NCI-H510A treated with DMSO at 0.1 percent for 48 hours (cell line): ENCODE data around the gene TEX35.
A peak's percentile ranks its signal among the peaks of the same experiment; 100 is the strongest.
"Not testable (repeated sequence)": the region's sequence is repeated elsewhere in the genome, so short reads cannot be mapped to it uniquely, and the experiment has no call there.

Experiments
- DNase-seq: peaks from one replicate; lab custom pipeline; 2025; lab: John Stamatoyannopoulos, UW

TEX35 gene

GRCh38 chr1:178494569-178494971 lies 18.3 kb upstream of the TEX35 start:
- no peak for DNase-seq

- DNase-seq = no peak
Measured at GRCh38 chr1:178495158-178495557, 17.8 kb upstream of the TEX35 start.

GRCh38 chr1:178495741-178496409 lies 17.0 kb upstream of the TEX35 start:
- no peak for DNase-seq

DNA sequence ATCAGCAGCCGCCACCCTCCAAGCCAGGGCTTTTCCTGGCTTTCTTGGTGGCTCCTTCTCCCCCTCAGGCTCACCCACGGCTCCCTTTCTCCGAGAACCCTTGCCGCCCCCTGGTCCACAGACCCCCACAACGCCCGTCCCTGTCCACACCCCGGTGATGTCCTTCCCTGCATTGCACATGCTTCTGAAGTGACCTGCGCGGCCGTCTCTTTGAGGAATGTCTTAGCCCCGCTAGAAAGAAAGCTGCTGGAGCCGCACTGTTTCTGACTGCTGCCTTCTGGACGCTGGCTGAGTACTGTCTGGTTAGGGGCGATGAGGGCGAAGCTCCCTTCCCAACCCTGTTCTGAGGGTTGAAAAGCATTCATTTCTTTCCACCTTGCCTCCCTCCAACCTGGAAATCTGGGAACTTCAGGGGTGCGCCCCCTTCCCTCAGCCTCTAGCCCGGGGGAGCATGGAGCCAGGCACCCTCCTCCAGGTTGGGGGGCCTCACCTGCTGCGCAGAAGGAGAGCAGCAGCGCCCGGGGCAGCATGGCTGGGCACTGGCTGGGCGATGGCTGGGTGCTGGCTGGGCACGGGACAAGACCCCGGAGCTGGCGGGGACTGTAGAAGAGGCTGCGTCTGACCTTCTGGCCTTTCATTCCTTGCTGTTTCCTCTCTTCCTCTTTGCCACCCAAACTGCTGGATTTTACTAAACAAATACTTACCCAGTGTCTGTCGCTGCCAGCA lies 16.3 kb upstream of the TEX35 start, which contains the start of gene CLEC20A:
Gene CLEC20A, minus strand, starts transcription at position 555 of the 726 bp plus-strand sequence. Its CDS starts 25 bp downstream, at position 530.
- no peak for DNase-seq

DNA sequence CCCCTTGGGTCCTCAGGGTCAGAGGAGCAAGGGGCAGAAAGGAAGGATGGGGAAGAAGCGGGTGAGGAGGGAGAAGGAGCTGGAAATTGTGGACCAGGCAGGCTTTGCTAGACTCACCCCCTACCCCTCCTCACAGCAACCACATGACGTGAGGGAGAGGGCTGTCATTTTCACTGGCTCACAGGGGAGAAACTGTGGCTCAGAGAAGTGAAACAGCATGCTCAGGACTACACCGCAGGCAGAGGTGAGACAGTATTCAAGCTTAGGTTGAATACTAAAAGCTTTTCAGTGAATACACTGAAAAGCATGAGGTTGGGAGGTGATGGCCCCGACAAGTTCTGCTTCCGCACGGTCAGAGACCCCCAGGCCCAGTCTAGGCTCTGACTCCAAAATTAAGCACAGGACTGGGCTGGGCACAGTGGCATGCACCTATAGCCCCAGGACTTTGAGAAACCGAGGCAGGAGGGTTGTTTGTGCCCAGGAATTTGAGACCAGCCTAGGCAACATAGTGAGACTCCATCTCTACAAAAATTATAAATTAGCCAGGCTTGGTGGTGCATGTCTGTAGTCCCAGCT lies 14.9 kb upstream of the TEX35 start:
- no peak for DNase-seq

DNA sequence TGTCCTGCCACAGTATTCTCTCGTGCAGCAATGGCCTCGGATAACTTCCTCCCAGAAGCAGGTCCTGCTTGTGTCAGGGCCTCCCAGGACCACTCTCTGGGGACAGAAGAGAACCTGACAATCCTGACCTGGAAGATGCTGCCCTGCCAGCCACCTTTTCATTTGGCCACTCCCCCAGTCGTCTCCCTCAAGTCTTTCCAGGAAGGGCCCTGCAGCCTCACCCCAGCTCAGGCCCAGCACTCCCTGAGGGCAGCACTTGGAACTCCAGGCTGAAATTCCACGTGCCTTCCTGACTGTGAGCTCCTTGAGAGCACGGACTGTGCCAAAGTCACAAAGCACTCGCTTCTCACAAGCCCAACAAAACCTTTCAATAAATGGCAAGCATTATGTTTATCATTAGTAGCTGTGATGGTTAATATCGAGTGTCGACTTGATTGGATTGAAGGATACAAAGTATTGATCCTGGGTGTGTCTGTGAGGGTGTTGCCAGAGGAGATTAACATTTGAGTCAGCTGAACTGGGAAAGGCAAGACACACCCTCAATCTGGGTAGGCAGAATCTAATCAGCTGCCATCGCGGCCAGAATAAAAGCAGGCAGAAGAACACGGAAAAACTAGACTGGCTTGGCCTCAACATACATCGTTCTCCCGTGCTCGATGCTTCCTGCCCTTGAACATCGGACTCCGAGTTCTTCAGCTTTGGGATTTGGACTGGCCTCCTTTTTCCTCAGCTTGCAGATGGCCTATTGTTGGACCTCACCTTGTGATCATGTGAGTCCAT lies 13.8 kb upstream of the TEX35 start:
- DNase-seq = no peak

DNA sequence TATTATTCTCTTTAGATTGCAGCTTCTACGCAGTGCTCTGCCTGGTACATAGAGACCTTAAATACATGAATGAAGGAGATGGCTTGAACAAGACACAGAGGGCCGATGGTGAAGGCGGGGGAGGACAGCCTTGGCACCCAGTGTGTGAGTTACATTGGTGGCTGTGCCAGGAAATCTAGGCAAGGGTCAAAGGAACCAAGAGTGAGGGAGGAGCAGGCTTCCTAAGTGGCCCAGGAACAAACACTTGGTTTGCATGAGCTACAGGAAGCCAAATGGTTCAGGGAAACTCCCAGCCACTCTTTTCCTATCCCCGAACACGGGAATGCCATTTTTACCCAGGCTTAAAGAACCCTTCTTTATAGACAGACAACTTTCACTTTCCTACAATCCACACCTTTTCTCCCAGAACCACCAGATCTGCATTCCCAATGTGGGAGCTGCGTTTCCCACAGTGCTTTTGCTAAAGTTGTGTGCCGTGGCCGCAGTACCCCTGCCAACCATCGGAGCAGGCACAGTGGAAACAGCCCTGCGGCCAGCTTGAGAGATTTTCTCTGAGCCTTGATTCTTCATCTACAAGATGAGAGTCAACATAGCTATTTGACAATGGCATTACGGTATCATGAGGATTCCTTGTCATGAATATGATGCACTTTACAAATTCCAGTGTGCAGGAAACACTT lies 12.7 kb upstream of the TEX35 start:
- no peak for DNase-seq

GRCh38 chr1:178500936-178501554 lies 11.9 kb upstream of the TEX35 start:
- no peak for DNase-seq

- peak; percentile 65 for DNase-seq
Measured at GRCh38 chr1:178501705-178502329, 11.1 kb upstream of the TEX35 start.

GRCh38 chr1:178502330-178502714 lies 10.6 kb upstream of the TEX35 start:
- no peak for DNase-seq

GRCh38 chr1:178502856-178503255 lies 10.1 kb upstream of the TEX35 start:
- no peak for DNase-seq

DNA sequence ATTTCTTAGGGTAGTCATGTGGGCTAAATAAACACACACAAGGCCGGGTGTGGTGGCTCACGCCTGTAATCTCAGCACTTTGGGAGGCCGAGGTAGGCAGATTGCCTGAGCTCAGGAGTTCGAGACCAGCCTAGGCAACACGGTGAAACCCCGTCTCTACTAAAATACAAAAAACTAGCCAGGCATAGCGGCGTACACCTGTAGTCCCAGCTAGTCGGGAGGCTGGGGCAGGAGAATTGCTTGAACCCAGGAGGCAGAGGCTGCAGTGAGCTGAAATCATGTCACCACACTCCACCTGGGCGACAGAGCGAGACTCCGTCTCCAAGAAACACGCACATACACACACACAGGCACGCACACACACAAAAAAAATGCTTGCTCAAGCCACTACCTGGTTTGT lies 9.6 kb upstream of the TEX35 start:
- not testable (repeated sequence) for DNase-seq

- DNase-seq = no peak
Measured at GRCh38 chr1:178503849-178504248, 9.1 kb upstream of the TEX35 start.

GRCh38 chr1:178504286-178504685 lies 8.6 kb upstream of the TEX35 start:
- no peak for DNase-seq

- DNase-seq = no peak
Measured at GRCh38 chr1:178506177-178506576, 6.7 kb upstream of the TEX35 start.

DNA sequence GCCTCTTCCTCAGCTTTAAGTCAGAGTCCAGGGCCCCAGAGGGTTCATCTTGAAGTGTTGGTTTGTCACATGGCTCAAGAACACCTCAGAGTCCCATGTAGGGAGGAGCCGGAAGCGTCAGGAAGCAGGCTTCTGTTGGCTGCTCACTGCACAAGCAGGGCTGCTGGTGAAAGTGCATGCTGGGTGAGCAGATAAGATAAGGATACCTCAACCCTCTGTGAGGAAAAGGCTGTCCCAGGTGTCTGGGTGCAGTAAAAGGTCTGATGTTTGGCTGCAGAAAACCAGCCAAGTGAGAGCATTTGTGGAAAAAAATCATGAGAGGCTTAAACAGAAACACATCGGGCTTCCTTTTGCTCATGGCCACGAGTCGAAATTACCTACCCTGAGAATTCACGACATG lies 6.2 kb upstream of the TEX35 start:
- no peak for DNase-seq

DNA sequence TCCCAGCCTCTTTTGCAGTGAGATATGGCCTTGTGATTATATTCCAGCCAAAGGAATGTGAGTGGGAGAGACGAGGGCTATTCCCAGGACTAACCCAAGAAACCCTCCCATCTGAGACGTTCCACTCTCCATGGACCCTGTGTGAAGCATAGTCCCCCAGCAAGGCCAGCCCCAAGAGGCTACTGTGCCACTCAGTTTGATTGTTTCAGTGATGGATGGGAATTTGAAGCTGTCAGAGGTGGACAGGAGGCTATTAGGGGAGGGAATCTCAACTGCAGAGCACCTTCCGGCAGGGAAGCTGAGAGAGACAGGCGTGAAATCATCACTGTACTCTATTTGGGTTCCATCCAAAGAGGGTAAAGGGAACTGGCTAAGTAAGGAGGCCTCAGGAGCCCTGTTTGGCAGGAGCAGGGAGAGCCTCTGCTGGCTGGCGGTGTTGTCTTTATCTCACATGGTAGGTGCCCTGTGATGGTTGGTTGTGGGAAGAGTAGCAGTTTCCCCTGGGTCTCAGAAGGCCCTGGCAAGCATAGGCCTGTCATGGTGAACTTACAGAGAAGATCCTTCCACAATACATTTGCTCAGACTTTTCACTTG lies 3.4 kb upstream of the TEX35 start:
- DNase-seq = no peak

DNA sequence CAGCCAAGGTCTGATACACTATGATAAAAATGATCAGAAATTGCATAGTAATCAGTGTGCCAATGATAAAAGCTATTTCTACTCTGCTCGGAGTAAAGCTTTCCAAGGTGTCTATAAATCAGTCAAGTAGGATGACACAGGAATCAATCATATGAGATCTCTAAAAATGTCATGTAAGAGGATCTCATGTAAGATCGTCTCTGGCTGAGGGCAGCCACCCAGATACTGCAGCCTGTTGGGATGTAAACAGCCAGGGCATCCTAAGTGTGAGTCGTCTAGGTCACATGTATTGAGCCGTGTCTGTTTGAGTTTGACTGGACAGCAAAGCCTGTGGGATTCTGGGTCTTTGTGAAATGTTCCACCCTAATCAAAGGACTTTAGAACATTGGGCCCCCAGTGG lies 2.8 kb upstream of the TEX35 start:
- no peak for DNase-seq

DNA sequence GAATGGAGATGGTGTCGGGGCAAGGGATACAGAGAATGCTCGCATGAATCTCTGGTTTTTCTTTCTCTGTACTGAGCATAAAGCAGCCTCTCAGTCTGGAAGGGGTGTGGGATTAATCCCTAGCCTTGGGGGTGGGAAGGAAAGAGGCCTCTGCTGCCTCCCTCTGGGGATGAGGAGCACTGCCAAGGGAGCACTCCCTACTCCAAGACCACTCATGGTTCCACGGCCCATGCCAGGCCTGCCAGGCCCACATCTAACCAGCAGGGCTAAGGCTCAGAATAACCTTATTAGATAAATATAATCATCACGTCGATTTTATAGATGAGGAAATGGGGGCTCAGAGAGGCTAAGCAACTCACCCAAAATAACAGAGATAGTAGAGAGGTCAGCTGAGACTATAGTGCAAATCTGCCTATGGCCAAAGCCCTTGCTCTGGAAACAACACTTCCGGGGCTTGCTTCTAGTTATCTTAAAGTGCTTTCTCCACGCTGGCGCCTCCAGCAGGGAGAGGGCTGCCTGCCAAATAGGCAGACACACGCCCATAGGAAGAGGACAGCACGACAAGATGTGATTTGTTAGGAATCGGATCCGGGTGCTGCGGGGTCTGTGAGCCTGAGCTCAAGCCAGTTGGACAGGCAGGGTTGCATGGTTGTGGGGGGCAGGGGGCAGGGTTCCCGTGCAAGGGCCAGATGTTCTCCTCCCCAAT lies 522 bp downstream of the TEX35 start:
- no peak for DNase-seq

DNA sequence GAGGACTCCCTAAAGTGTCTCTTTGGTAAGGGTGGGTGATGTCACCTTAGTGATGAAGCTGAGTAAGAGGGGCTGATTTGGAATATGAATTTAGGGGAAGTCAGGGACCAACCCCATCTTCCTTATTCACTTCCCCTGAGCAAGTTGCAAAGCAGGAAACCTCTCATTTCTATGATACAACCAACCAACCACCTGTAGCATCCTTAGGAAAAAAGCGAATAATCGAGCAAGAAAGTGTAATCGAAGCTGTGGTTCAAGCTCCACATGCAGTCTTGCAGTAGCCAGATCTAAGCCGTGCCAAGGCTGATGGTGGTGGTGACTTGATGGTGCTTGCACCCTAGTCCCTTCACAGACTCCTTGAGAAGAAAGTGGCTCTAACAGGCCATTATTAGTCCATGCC lies 3.2 kb downstream of the TEX35 start:
- no peak for DNase-seq
